GM12864 (cell line): ENCODE data around the gene KRT37.

Experiments
- DNase-seq: peaks from one replicate; pipeline ENCODE4 v3.0.0-alpha.2; 2011; ENCODE audit warnings: low read depth
- H3K4me3 ChIP-seq: 2 replicates; pipeline ENCODE4 v1.5.1; 2011; ENCODE audit warnings: mild to moderate bottlenecking, low read depth, low read length, control low read depth
- TF ChIP-seq, protein P1 (sequence below): IDR thresholded peaks from 2 replicates; pipeline ENCODE4 v1.5.1; 2011; ENCODE audit warnings: low read depth, mild to moderate bottlenecking, moderate library complexity, low read length, control low read depth, inconsistent platforms; ENCODE audit errors: missing control alignments

Gene KRT37

DNA sequence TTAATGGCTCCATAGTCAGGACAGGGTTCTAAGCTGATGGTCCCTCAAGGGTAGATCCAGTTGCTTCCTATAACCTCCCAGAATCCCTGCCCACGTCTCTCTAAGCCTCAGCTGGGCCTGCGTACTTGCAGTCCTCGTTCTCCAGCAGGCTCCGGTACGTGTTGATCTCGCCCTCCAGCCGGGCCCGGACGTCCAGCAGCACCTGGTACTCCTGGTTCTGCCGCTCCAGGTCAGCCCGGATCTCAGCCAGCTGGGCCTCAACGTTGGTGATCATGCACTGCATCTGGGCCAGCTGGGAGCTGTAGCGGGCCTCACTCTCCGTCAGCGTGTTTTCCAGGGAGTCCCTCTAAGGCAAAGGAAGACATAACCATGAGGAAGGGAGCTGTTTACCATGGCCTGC is 38.3 kb upstream of the KRT37 start:
- TF ChIP-seq, protein P1, sequence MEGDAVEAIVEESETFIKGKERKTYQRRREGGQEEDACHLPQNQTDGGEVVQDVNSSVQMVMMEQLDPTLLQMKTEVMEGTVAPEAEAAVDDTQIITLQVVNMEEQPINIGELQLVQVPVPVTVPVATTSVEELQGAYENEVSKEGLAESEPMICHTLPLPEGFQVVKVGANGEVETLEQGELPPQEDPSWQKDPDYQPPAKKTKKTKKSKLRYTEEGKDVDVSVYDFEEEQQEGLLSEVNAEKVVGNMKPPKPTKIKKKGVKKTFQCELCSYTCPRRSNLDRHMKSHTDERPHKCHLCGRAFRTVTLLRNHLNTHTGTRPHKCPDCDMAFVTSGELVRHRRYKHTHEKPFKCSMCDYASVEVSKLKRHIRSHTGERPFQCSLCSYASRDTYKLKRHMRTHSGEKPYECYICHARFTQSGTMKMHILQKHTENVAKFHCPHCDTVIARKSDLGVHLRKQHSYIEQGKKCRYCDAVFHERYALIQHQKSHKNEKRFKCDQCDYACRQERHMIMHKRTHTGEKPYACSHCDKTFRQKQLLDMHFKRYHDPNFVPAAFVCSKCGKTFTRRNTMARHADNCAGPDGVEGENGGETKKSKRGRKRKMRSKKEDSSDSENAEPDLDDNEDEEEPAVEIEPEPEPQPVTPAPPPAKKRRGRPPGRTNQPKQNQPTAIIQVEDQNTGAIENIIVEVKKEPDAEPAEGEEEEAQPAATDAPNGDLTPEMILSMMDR = no peak
- H3K4me3 ChIP-seq = no peak overlapping the region
- no peak for DNase-seq

GRCh38 chr17:41457676-41458075 is 33.3 kb upstream of the KRT37 start:
- TF ChIP-seq, protein P1 = no peak
- H3K4me3 ChIP-seq = no peak overlapping the region
- no peak for DNase-seq

GRCh38 chr17:41456204-41456603 is 31.8 kb upstream of the KRT37 start:
- DNase-seq = no peak

DNA sequence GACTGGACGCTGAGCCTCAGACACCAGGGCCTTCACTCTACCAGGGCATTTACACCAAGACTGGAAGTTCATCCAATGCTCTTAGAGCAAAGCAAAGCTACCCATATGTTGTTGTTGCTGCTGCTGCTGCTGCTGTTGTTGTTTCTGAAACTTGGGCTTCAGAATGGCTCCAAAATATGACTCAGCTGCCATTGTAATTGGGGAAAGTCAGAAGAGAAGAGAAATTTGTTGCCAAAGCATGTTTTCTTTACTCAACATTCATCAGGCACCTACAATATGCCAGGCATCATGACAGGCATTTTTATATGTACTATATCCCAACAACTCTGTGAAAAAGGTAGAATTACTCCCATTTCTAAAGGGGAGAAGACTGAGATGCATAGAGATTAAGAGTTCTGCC is 30.9 kb upstream of the KRT37 start:
- TF ChIP-seq, protein P1 = no peak
- no peak for DNase-seq
- H3K4me3 ChIP-seq = no peak overlapping the region

More at GRCh38 chr17:41456204-41456603, 31.8 kb upstream of the KRT37 start:
- H3K4me3 ChIP-seq = no peak overlapping the region
- TF ChIP-seq, protein P1 = no peak

- no peak for DNase-seq
- TF ChIP-seq, protein P1 = no peak
- H3K4me3 ChIP-seq = no peak overlapping the region
Measured at GRCh38 chr17:41453066-41453465, 28.7 kb upstream of the KRT37 start.

DNA sequence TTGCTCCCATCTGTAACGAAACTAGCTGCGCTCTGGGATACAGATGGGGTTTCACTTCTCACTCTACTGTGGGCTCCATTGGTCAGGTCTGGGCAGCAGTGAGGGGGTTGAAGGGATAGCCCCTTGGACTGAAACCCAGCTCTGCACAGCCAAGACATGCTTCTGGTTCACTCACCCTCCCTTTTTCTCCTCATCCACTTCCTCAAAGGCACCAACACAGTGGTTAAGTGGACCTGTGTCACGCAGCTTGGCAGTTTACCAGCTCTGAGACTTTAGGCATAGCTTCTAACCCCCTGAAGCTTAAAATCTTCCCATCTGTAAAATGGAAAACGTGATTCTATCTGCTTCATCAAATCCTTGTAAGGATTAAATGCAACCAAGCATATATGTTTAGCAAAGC is 27.9 kb upstream of the KRT37 start:
- TF ChIP-seq, protein P1 = no peak
- DNase-seq = no peak
- H3K4me3 ChIP-seq = no peak overlapping the region

DNA sequence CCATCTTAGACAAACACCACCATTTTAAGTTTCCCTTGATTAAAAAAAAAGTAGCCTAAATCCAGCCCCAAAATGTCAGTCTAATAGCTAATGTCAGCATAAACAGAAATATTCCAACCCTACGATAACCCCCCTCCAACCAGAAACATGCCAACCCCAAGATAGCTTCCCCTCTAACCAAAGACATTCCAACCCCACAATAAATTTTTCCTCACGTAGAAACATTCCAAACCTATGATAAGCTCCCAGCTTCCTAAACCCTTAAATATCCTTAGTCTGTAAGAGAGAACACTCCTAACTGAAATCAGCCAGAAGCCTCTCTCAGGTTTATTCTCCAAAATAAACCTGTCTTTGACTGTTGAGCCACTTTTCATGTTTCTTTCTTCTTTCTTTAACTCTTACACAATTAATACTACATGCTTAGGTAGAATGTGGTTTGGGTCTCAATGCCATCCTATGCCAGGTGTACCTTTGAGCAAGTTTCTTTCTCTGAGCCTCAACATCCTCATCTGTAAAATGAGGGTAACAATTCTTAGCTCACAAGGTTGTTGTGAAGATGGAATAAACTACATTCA is 26.9 kb upstream of the KRT37 start:
- TF ChIP-seq, protein P1 = no peak
- DNase-seq = no peak
- H3K4me3 ChIP-seq = no peak overlapping the region
